Measurements from ENCODE around the gene ZFAND5.

ZFAND5 gene

GRCh38 chr9:72364679-72365524, at the start of gene ZFAND5:
ZFAND5 (minus strand) TSS chr9:72365208; CDS start chr9:72360778, 4,430 bp downstream.
- DNase-seq (ENCODE audit: low read depth) = peak; percentile 89

- no peak for DNase-seq (ENCODE audit: low read depth)
Observed at GRCh38 chr9:72412483-72413040, 47.6 kb upstream of the ZFAND5 start.

GRCh38 chr9:72410214-72410613, 45.2 kb upstream of the ZFAND5 start:
- no peak for DNase-seq (ENCODE audit: low read depth)

GRCh38 chr9:72407114-72407513, 42.1 kb upstream of the ZFAND5 start:
- no peak for DNase-seq (ENCODE audit: low read depth)

GRCh38 chr9:72402744-72403143, 37.7 kb upstream of the ZFAND5 start:
- DNase-seq (ENCODE audit: low read depth) = no peak

- DNase-seq (ENCODE audit: low read depth) = no peak
Observed at GRCh38 chr9:72401396-72401795, 36.4 kb upstream of the ZFAND5 start.

GRCh38 chr9:72400866-72401265, 35.9 kb upstream of the ZFAND5 start:
- DNase-seq (ENCODE audit: low read depth) = no peak

GRCh38 chr9:72399391-72399790, 34.4 kb upstream of the ZFAND5 start:
- DNase-seq (ENCODE audit: low read depth) = no peak

- DNase-seq (ENCODE audit: low read depth) = no peak
Observed at GRCh38 chr9:72396247-72397091, 31.5 kb upstream of the ZFAND5 start.

GRCh38 chr9:72394066-72394465, 29.1 kb upstream of the ZFAND5 start:
- DNase-seq (ENCODE audit: low read depth) = no peak

- no peak for DNase-seq (ENCODE audit: low read depth)
Observed at GRCh38 chr9:72390907-72391306, 25.9 kb upstream of the ZFAND5 start.

GRCh38 chr9:72386186-72386585, 21.2 kb upstream of the ZFAND5 start:
- DNase-seq (ENCODE audit: low read depth) = no peak

- no peak for DNase-seq (ENCODE audit: low read depth)
Observed at GRCh38 chr9:72384710-72385485, 19.9 kb upstream of the ZFAND5 start.

GRCh38 chr9:72383978-72384709, 19.1 kb upstream of the ZFAND5 start:
- no peak for DNase-seq (ENCODE audit: low read depth)

- DNase-seq (ENCODE audit: low read depth) = no peak
Observed at GRCh38 chr9:72382405-72382804, 17.4 kb upstream of the ZFAND5 start.

GRCh38 chr9:72377041-72377440, 12.0 kb upstream of the ZFAND5 start:
- no peak for DNase-seq (ENCODE audit: low read depth)

- no peak for DNase-seq (ENCODE audit: low read depth)
Observed at GRCh38 chr9:72371151-72371550, 6.1 kb upstream of the ZFAND5 start.

- DNase-seq (ENCODE audit: low read depth) = peak; percentile 38
Observed at GRCh38 chr9:72365525-72366256, 683 bp upstream of the ZFAND5 start.

GRCh38 chr9:72363908-72364678, 915 bp downstream of the ZFAND5 start:
- peak; percentile 65 for DNase-seq (ENCODE audit: low read depth)

- no peak for DNase-seq (ENCODE audit: low read depth)
Observed at GRCh38 chr9:72363236-72363635, 1.8 kb downstream of the ZFAND5 start.
